ENCODE results near the gene CATSPER1. TPM values are rescaled to one million over a fixed set of nuclear protein-coding genes. Genes with fewer than 3 reads are reported as not detected.

The CATSPER1 gene
- total and polyA plus RNA-seq, 11 donors = 0.12 to 0.91 (median 0.35) TPM; not detected in 8

DNA sequence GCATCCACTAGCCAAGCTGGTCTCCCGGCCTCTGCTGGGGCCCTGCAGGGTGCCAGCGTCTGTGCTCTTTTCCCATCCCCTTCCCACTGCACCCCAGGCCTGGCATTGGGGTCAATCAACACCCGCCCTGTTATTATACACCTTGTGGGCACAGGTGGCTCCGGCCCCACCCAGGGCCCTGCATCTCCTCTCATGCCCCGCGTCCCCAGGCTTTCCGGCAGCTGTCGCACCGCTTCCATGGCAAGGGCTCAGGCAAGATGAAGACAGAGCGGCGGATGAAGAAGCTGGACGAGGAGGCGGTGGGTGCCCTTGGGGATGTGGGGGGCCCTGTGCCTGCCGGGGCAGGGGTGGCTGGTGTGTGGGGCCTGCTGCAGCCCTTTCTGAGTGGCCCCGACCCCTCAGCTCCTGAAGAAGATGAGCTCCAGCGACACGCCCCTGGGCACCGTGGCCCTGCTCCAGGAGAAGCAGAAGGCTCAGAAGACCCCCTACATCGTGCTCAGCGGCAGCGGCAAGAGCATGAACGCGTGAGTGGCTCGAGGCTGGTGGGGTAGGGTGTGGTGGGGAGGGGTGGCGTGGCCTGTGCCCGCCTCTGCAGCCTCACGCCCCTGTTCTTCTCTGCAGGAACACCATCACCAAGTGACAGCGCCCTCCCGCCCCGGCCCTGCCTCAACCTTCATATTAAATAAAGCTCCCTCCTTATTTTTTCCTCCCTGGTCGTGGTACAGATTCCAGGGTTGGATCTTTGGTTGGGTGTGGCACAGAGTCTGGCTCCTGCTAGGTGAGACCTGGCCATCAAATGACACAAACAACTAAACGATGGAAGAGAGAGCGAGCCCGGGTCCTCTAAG is 47.7 kb downstream of the CATSPER1 start:
- intact Hi-C loops (cut with DNase I) = no loop called here
- no peak for DNase-seq
- Histone ChIP-seq H3K4me3 (no peak overlapping the region), H3K4me1 (no peaks in the 10 kb centered on the region), H3K9me3 (no peaks in the 10 kb centered on the region), H3K27me3 (no peaks in the 10 kb centered on the region), H3K36me3 (peaks cover 0 to 58% (median 44%) of the 10 kb centered on the region in 9 donors), H3K27ac (no peak overlapping the region)
- WGBS, 4 donors = 92 to 94% (median 93%) methylated on average over 26 to 34 of the region's 34 CpGs
- no peak for TF ChIP-seq CTCF (IDR thresholded peaks at IDR 0.05)
- no peak for TF ChIP-seq POLR2A (IDR thresholded peaks at IDR 0.05)
- no peak for ATAC-seq

GRCh38 chr11:65977621-65978390 is 48.5 kb downstream of the CATSPER1 start:
- DNase-seq (no peak), ATAC-seq (peak in 1 of 4 donors; percentile 8)
- no peak overlapping the region for H3K4me3 ChIP-seq
- no peak overlapping the region for H3K27ac ChIP-seq
- peaks cover 0 to 65% (median 53%) of the 10 kb centered on the region in 9 donors for H3K36me3 ChIP-seq
- intact Hi-C loops (cut with DNase I) = no loop called here
- TF ChIP-seq POLR2A (IDR thresholded peaks at IDR 0.05) (no peak), CTCF (IDR thresholded peaks at IDR 0.05) (no peak)
- no peaks in the 10 kb centered on the region for H3K4me1 ChIP-seq
- no peaks in the 10 kb centered on the region for H3K9me3 ChIP-seq
- WGBS, 4 donors = 87 to 92% (median 91%) methylated on average over 25 to 29 of the region's 29 CpGs
- H3K27me3 ChIP-seq = no peaks in the 10 kb centered on the region

- H3K36me3 ChIP-seq = peaks cover 0 to 77% (median 58%) of the 10 kb centered on the region in 9 donors
- no peaks in the 10 kb centered on the region for H3K27me3 ChIP-seq
- H3K9me3 ChIP-seq = no peaks in the 10 kb centered on the region
- ATAC-seq (no peak), DNase-seq (no peak)
- H3K4me3 ChIP-seq = no peak overlapping the region
- no peak overlapping the region for H3K27ac ChIP-seq
- no peaks in the 10 kb centered on the region for H3K4me1 ChIP-seq
- WGBS, 4 donors = 82 to 87% (median 86%) methylated on average over 32 to 43 of the region's 43 CpGs
- intact Hi-C loops (cut with DNase I) = no loop called here
- TF ChIP-seq CTCF (IDR thresholded peaks at IDR 0.05) = no peak
- no peak for TF ChIP-seq POLR2A (IDR thresholded peaks at IDR 0.05)
Measured at GRCh38 chr11:65976216-65977176, 49.8 kb downstream of the CATSPER1 start.
